Endothelial cell (in vitro differentiated cells): ENCODE measurements around the gene DBF4. TPM values are rescaled to one million over a fixed set of nuclear protein-coding genes. Genes with fewer than 3 reads are reported as not detected.
A peak's percentile ranks its signal among the peaks of the same experiment; 100 is the strongest.
"Not testable (repeated sequence)": the region's sequence is repeated elsewhere in the genome, so short reads cannot be mapped to it uniquely, and the experiment has no call there.

ENCODE experiments used
- DNase-seq: peaks from one replicate; pipeline ENCODE4 v3.0.0; 2021; ENCODE audit warnings: low spot score
- H3K27ac Mint-ChIP-seq: one replicate; pipeline ENCODE4 v1.8.0; 2021; ENCODE audit warnings: mixed read lengths, inconsistent platforms; ENCODE audit not compliant: unreplicated experiment
- H3K27me3 Mint-ChIP-seq: one replicate; pipeline ENCODE4 v1.8.0; 2021; ENCODE audit warnings: mild to moderate bottlenecking, moderate library complexity, mixed read lengths, inconsistent platforms; ENCODE audit not compliant: unreplicated experiment
- H3K36me3 Mint-ChIP-seq: one replicate; pipeline ENCODE4 v1.8.0; 2021; ENCODE audit warnings: mild to moderate bottlenecking, low read depth, mixed read lengths, inconsistent platforms; ENCODE audit not compliant: unreplicated experiment
- H3K4me1 Mint-ChIP-seq: one replicate; pipeline ENCODE4 v1.8.0; 2021; ENCODE audit warnings: mild to moderate bottlenecking, mixed read lengths, inconsistent platforms; ENCODE audit not compliant: unreplicated experiment
- H3K4me3 Mint-ChIP-seq: one replicate; pipeline ENCODE4 v1.8.0; 2021; ENCODE audit warnings: mild to moderate bottlenecking, mixed read lengths, inconsistent platforms; ENCODE audit not compliant: unreplicated experiment
- H3K9me3 Mint-ChIP-seq: one replicate; pipeline ENCODE4 v1.8.0; 2021; ENCODE audit warnings: mixed read lengths, inconsistent platforms; ENCODE audit not compliant: unreplicated experiment
- total RNA-seq: library from RNA; stranded (reverse); fragmentation: NEBNext Ultra II Directional; extraction: Animal tissue kit (Norgen Biotek cat#: 25700); gene quantifications from one replicate; pipeline ENCODE4 v1.2.1, GENCODE V29; 2021; ENCODE audit not compliant: unreplicated experiment
- TF ChIP-seq, protein P1 (sequence below): fragments of 200-600 bp; sonication (generic); IDR thresholded peaks from one replicate; pipeline ENCODE4 v1.5.0; 2021; ENCODE audit warnings: antibody characterized with exemption; ENCODE audit not compliant: unreplicated experiment

The DBF4 gene
- total RNA-seq, 1 donor from 2014 or later: 19.6 TPM

- H3K4me3 Mint-ChIP-seq: peak overlapping the region; percentile 27
- peaks cover 2% of the 10 kb centered on the region for H3K27me3 Mint-ChIP-seq
- H3K9me3 Mint-ChIP-seq: no peaks in the 10 kb centered on the region
- no peaks in the 10 kb centered on the region for H3K4me1 Mint-ChIP-seq
- H3K36me3 Mint-ChIP-seq: peaks cover 39% of the 10 kb centered on the region
- TF ChIP-seq, protein P1, sequence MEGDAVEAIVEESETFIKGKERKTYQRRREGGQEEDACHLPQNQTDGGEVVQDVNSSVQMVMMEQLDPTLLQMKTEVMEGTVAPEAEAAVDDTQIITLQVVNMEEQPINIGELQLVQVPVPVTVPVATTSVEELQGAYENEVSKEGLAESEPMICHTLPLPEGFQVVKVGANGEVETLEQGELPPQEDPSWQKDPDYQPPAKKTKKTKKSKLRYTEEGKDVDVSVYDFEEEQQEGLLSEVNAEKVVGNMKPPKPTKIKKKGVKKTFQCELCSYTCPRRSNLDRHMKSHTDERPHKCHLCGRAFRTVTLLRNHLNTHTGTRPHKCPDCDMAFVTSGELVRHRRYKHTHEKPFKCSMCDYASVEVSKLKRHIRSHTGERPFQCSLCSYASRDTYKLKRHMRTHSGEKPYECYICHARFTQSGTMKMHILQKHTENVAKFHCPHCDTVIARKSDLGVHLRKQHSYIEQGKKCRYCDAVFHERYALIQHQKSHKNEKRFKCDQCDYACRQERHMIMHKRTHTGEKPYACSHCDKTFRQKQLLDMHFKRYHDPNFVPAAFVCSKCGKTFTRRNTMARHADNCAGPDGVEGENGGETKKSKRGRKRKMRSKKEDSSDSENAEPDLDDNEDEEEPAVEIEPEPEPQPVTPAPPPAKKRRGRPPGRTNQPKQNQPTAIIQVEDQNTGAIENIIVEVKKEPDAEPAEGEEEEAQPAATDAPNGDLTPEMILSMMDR: no peak
- no peak for DNase-seq
- no peak overlapping the region for H3K27ac Mint-ChIP-seq
These were observed 10.2 kb upstream of the DBF4 start for GRCh38 chr7:87866089-87866488.

GRCh38 chr7:87866533-87866932 is 9.8 kb upstream of the DBF4 start:
- H3K27ac Mint-ChIP-seq, H3K4me1 Mint-ChIP-seq, H3K9me3 Mint-ChIP-seq, H3K27me3 Mint-ChIP-seq, DNase-seq: not testable (repeated sequence)
- Mint-ChIP-seq H3K4me3 (peak overlapping the region; percentile 48), H3K36me3 (peaks cover 43% of the 10 kb centered on the region)

GRCh38 chr7:87870471-87870870 is 5.8 kb upstream of the DBF4 start:
- H3K4me3 Mint-ChIP-seq: peak overlapping the region; percentile 6
- DNase-seq: no peak
- H3K27me3 Mint-ChIP-seq: peaks cover 2% of the 10 kb centered on the region
- TF ChIP-seq, protein P1: no peak
- H3K36me3 Mint-ChIP-seq: peaks cover 38% of the 10 kb centered on the region
- H3K27ac Mint-ChIP-seq: no peak overlapping the region
- peaks cover 18% of the 10 kb centered on the region for H3K4me1 Mint-ChIP-seq
- no peaks in the 10 kb centered on the region for H3K9me3 Mint-ChIP-seq

GRCh38 chr7:87872346-87872745 is 3.9 kb upstream of the DBF4 start:
- TF ChIP-seq, protein P1: no peak
- H3K27ac Mint-ChIP-seq: no peak overlapping the region
- H3K9me3 Mint-ChIP-seq: no peaks in the 10 kb centered on the region
- H3K4me1 Mint-ChIP-seq: peaks cover 18% of the 10 kb centered on the region
- no peak for DNase-seq
- H3K4me3 Mint-ChIP-seq: no peak overlapping the region
- peaks cover 23% of the 10 kb centered on the region for H3K36me3 Mint-ChIP-seq
- H3K27me3 Mint-ChIP-seq: peaks cover 2% of the 10 kb centered on the region

DNA sequence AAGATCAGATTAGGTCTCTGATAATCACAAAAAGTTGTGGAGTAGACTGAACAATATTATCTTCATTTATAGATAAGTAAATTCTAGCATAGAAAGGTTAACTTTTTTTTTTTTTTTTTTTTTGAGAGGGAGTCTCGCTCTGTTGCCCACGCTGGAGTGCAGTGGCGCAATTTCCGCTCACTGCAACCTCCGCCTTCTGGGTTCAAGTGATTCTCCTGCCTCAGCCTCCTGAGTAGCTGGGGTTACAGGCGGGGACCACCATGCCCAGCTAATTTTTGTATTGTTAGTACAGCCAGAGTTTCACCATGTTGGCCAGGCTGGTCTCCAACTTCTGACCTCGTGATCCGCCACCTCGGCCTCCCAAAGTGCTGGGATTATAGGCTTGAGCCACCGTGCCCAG is 3.0 kb upstream of the DBF4 start:
- H3K27ac Mint-ChIP-seq, H3K27me3 Mint-ChIP-seq, H3K4me3 Mint-ChIP-seq, H3K9me3 Mint-ChIP-seq, DNase-seq: not testable (repeated sequence)
- peaks cover 23% of the 10 kb centered on the region for H3K36me3 Mint-ChIP-seq
- peaks cover 22% of the 10 kb centered on the region for H3K4me1 Mint-ChIP-seq

DNA sequence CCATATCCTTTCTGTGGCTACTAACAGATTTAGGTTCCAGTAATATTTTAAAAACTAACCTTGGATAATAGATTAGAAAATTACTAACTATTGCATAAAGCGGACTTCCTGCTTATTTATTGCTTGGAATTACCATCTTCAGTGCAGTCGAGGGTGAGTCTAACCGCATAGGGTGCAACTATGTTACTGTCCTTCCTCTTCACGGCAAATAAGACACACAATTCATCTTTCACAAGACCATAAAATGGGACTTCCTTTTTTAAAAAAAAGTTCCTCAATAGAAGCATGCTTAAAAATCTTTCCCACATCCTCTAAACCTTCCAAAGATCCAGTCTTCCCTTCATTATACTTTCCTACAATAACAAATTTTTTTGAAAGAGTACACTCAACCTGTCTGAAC is 2.2 kb upstream of the DBF4 start:
- H3K36me3 Mint-ChIP-seq: peaks cover 23% of the 10 kb centered on the region
- H3K4me1 Mint-ChIP-seq: peaks cover 22% of the 10 kb centered on the region
- peaks cover 2% of the 10 kb centered on the region for H3K27me3 Mint-ChIP-seq
- H3K9me3 Mint-ChIP-seq: no peaks in the 10 kb centered on the region
- H3K27ac Mint-ChIP-seq: no peak overlapping the region
- H3K4me3 Mint-ChIP-seq: peak overlapping the region; percentile 70
- DNase-seq: no peak
- TF ChIP-seq, protein P1: no peak
